ENCODE data around the gene CIAO2A.

Gene CIAO2A

DNA sequence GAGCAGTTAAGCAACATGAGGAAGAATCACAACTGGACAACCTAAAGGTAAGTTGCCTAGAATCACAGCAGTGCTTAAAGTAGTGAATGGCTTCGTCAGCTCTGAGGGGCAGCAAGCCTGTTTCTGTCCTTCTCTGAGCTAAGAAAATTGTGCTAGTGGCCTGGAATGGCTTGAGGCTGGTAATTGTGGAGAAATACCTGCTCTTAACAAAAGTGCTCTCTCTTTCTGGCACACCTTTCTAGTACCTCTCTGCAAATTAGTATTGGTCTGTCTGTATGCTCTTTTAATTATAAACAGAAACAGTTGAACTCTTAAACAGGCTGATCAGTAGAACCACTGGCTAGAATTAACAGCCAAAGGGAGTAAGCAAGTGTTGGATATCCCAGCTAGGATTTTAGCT is 13.7 kb upstream of the CIAO2A start:
- no peak for TF ChIP-seq CTCF (IDR thresholded peaks at IDR 0.05; ENCODE audit: low read depth, low read length, missing control alignments)
- no peak for DNase-seq
- in situ Hi-C loops (cut with HindIII; ENCODE audit: low pct_ligation_motif_present, low sequenced_read_pairs) = no loop called here
- Histone ChIP-seq H3K27me3 (replicated peaks) (no peaks in the 10 kb centered on the region), H3K27ac (no peak overlapping the region), H3K4me3 (ENCODE audit: low read depth, low read length) (no peak overlapping the region), H3K36me3 (replicated peaks) (no peaks in the 10 kb centered on the region)

GRCh38 chr15:64105113-64105704 is 11.6 kb upstream of the CIAO2A start:
- H3K4me3 ChIP-seq (ENCODE audit: low read depth, low read length) = no peak overlapping the region
- in situ Hi-C loops (cut with HindIII; ENCODE audit: low pct_ligation_motif_present, low sequenced_read_pairs) = no loop called here
- H3K36me3 ChIP-seq (replicated peaks) = no peaks in the 10 kb centered on the region
- no peak for TF ChIP-seq CTCF (IDR thresholded peaks at IDR 0.05; ENCODE audit: low read depth, low read length, missing control alignments)
- no peaks in the 10 kb centered on the region for H3K27me3 ChIP-seq (replicated peaks)
- no peak overlapping the region for H3K27ac ChIP-seq
- no peak for DNase-seq

DNA sequence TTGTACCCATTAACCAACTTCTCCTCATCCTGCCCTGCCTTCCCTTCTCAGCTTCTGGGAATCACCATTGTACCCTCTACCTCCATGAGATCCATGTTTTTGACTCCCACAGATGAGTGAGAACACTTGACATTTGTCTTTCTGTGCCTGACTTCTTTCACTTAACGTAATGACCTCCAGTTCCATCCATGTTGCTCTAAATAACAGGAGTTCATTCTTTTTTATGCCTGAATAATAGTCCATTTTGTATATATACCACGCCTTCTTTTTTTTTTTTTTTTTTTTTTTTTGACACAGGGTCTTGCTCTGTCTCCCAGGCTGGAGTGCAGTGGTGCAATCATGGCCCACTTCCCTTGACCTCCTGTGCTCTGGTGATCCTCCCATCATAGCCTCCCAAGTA is 8.9 kb upstream of the CIAO2A start:
- H3K27me3 ChIP-seq (replicated peaks) = no peaks in the 10 kb centered on the region
- H3K27ac ChIP-seq = no peak overlapping the region
- DNase-seq = no peak
- no peak overlapping the region for H3K4me3 ChIP-seq (ENCODE audit: low read depth, low read length)
- H3K36me3 ChIP-seq (replicated peaks) = no peaks in the 10 kb centered on the region
- no peak for TF ChIP-seq CTCF (IDR thresholded peaks at IDR 0.05; ENCODE audit: low read depth, low read length, missing control alignments)
- in situ Hi-C loops (cut with HindIII; ENCODE audit: low pct_ligation_motif_present, low sequenced_read_pairs) = no loop called here

- no peak overlapping the region for H3K27ac ChIP-seq
- TF ChIP-seq CTCF (IDR thresholded peaks at IDR 0.05; ENCODE audit: low read depth, low read length, missing control alignments) = no peak
- no peaks in the 10 kb centered on the region for H3K27me3 ChIP-seq (replicated peaks)
- no peak overlapping the region for H3K4me3 ChIP-seq (ENCODE audit: low read depth, low read length)
- DNase-seq = no peak
- H3K36me3 ChIP-seq (replicated peaks) = no peaks in the 10 kb centered on the region
- in situ Hi-C loops (cut with HindIII; ENCODE audit: low pct_ligation_motif_present, low sequenced_read_pairs) = no loop called here
Measured at GRCh38 chr15:64100958-64101357, 7.3 kb upstream of the CIAO2A start.

- no peaks in the 10 kb centered on the region for H3K36me3 ChIP-seq (replicated peaks)
- no peak overlapping the region for H3K4me3 ChIP-seq (ENCODE audit: low read depth, low read length)
- DNase-seq = no peak
- in situ Hi-C loops (cut with HindIII; ENCODE audit: low pct_ligation_motif_present, low sequenced_read_pairs) = no loop called here
- TF ChIP-seq CTCF (IDR thresholded peaks at IDR 0.05; ENCODE audit: low read depth, low read length, missing control alignments) = no peak
- H3K27me3 ChIP-seq (replicated peaks) = no peaks in the 10 kb centered on the region
- no peak overlapping the region for H3K27ac ChIP-seq
Measured at GRCh38 chr15:64099379-64099778, 5.7 kb upstream of the CIAO2A start.
